ENCODE data around the gene SLC13A5. TPM values are rescaled to one million over a fixed set of nuclear protein-coding genes. Genes with fewer than 3 reads are reported as not detected.

The SLC13A5 gene
- total RNA-seq, 4 donors from 2014 or later = not detected

DNA sequence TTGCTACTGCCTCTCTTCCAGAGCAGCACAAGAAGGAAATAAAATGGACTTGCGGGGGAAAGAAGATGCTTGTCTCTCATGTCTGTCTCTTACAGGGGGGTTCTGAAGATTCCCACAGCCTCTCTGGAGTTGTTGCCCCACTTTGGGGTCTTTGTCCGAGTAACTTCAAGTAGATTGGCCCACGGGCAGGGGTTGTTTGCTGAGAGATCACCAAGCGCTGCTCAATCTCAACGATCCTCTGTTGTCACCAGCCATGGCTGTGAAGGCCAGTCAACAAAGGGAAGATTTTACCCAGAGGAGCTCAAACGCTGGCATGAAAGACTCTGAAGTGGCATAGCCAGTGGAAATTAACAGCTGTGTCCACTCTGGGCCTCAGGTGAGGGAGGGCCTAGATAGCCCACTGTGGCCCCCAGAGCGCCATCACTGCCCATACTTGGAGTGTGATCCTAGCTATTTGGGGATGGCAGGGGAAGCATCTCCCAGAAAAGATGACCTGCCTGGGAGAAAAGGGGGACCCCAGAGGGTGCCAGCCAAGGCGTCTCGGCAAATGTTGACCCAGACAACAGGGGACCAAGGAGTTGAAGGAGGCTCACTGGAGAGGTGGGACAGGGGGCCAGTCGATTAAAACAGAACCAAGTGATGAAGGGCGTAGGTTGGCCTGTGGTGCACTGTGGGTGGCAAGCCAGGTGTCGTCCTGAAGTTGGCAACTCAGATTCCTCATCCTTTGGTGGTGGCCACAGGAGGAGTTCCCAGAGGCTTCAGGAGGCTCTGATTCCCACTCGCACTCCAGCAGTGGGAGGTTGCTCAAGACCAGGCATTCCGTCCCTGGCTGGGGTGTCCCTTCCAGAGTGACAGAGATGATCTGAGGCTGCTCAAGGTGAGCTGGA, 28.0 kb downstream of the SLC13A5 start:
- H3K36me3 ChIP-seq = no peaks in the 10 kb centered on the region
- TF ChIP-seq EP300 (IDR thresholded peaks at IDR 0.05; ENCODE audit: low read depth) (no peak), POLR2A (IDR thresholded peaks at IDR 0.05) (no peak), POLR2AphosphoS5 (IDR thresholded peaks at IDR 0.05) (no peak)
- TF ChIP-seq, protein P1, sequence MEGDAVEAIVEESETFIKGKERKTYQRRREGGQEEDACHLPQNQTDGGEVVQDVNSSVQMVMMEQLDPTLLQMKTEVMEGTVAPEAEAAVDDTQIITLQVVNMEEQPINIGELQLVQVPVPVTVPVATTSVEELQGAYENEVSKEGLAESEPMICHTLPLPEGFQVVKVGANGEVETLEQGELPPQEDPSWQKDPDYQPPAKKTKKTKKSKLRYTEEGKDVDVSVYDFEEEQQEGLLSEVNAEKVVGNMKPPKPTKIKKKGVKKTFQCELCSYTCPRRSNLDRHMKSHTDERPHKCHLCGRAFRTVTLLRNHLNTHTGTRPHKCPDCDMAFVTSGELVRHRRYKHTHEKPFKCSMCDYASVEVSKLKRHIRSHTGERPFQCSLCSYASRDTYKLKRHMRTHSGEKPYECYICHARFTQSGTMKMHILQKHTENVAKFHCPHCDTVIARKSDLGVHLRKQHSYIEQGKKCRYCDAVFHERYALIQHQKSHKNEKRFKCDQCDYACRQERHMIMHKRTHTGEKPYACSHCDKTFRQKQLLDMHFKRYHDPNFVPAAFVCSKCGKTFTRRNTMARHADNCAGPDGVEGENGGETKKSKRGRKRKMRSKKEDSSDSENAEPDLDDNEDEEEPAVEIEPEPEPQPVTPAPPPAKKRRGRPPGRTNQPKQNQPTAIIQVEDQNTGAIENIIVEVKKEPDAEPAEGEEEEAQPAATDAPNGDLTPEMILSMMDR (IDR thresholded peaks at IDR 0.05) = no peak
- no peak overlapping the region for H3K27ac ChIP-seq
- no peak for DNase-seq
- H3K27me3 ChIP-seq = peaks cover 25% of the 10 kb centered on the region
- in situ Hi-C loops (cut with MboI; ENCODE audit: low pct_ligation_motif_present in 1 of 4, low pct_unique_long_range_greater_than_20kb in 1 of 4, low sequenced_read_pairs in 3 of 4) = loop anchor here in 1 of 4 donors (25.0 kb wide), 1 partner anchor 102 kb away; the partner anchor contains the start of gene FBXO39
- no peak overlapping the region for H3K4me3 ChIP-seq
- intact Hi-C loops (cut with DNase I; ENCODE audit: low total_unique reads) = no loop called here
- no peaks in the 10 kb centered on the region for H3K9me3 ChIP-seq
- WGBS, 2 donors (ENCODE audit: low coverage in 1 of 2) = 85 to 87% methylated on average over 3 to 13 of the region's 14 CpGs
- H3K4me1 ChIP-seq = no peaks in the 10 kb centered on the region

DNA sequence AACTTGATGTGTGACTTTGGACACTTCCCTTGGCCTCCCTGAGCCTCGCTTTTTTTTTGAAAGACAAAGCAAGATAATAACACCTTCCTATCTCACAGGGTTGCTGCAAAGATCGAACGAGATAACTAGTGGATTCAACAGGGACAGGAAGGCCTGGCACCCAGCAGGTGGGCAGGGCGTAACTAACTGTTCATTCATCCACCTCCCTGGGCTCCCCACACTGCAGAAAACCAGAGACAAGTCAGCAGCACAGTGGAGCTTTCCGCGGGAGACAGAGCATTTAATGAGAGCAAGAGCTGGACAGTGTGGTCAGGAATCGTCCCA, 28.7 kb downstream of the SLC13A5 start:
- Histone ChIP-seq H3K4me1 (no peaks in the 10 kb centered on the region), H3K9me3 (no peaks in the 10 kb centered on the region), H3K27ac (no peak overlapping the region), H3K27me3 (peaks cover 28% of the 10 kb centered on the region), H3K36me3 (no peaks in the 10 kb centered on the region), H3K4me3 (no peak overlapping the region)
- WGBS, 2 donors (ENCODE audit: low coverage in 1 of 2) = 67 to 87% methylated on average over 3 to 7 of the region's 7 CpGs
- in situ Hi-C loops (cut with MboI; ENCODE audit: low pct_ligation_motif_present in 1 of 4, low pct_unique_long_range_greater_than_20kb in 1 of 4, low sequenced_read_pairs in 3 of 4) = loop anchor here in 1 of 4 donors (25.0 kb wide), 1 partner anchor 103 kb away; the partner anchor contains the start of gene FBXO39
- TF ChIP-seq, protein P1 (IDR thresholded peaks at IDR 0.05) = no peak
- TF ChIP-seq POLR2A (IDR thresholded peaks at IDR 0.05) = no peak
- intact Hi-C loops (cut with DNase I; ENCODE audit: low total_unique reads) = no loop called here
- DNase-seq = no peak

DNA sequence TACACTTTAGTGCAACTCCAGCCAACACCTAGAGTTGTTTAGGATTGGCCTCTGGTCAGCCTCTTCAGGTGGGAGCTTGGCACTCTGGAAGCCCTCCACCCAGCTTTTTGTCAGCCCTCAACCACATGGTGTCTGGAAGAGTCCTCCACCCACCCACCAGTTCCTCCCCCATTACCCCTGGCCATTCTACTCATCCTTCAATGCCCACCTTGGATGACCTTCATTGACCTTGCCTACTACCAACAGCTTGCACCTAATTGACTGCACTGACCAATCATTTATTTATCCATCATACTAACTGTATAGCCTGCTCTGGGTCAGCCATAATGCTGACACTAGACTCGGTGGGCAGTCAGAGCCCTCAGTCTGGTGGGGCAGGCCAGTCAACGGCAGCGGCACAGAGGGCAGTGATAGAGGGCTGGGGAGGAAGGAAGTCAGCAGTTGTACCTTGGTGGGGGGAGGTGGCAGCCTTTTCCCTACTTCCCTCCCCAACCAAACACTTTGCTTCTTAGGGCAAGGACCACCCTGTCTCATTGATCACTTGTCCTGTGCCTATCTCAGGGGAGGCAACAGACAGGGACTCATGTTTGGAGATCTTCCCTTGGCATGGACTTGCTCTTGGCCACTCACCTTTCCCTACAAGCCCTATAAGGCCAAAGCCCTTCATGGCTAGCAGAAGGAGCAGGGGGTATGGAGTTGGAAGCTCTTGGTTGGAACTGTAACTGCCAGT, 29.3 kb downstream of the SLC13A5 start:
- TF ChIP-seq POLR2A (IDR thresholded peaks at IDR 0.05) (no peak), POLR2AphosphoS5 (IDR thresholded peaks at IDR 0.05) (no peak), EP300 (IDR thresholded peaks at IDR 0.05; ENCODE audit: low read depth) (no peak)
- TF ChIP-seq, protein P1 (IDR thresholded peaks at IDR 0.05) = no peak
- intact Hi-C loops (cut with DNase I; ENCODE audit: low total_unique reads) (no loop called here), in situ Hi-C loops (cut with MboI; ENCODE audit: low pct_ligation_motif_present in 1 of 4, low pct_unique_long_range_greater_than_20kb in 1 of 4, low sequenced_read_pairs in 3 of 4) (loop anchor here in 1 of 4 donors (25.0 kb wide), 1 partner anchor 103 kb away; the partner anchor contains the start of gene FBXO39)
- no peaks in the 10 kb centered on the region for H3K4me1 ChIP-seq
- H3K27me3 ChIP-seq = peaks cover 33% of the 10 kb centered on the region
- no peak overlapping the region for H3K4me3 ChIP-seq
- H3K27ac ChIP-seq = no peak overlapping the region
- 91% methylated on average over 3 of the region's 3 CpGs; no CpG with 5 or more reads in 1 of the 2 donors for WGBS, 2 donors (ENCODE audit: low coverage in 1 of 2)
- no peak for DNase-seq
- H3K9me3 ChIP-seq = no peaks in the 10 kb centered on the region
- no peaks in the 10 kb centered on the region for H3K36me3 ChIP-seq

DNA sequence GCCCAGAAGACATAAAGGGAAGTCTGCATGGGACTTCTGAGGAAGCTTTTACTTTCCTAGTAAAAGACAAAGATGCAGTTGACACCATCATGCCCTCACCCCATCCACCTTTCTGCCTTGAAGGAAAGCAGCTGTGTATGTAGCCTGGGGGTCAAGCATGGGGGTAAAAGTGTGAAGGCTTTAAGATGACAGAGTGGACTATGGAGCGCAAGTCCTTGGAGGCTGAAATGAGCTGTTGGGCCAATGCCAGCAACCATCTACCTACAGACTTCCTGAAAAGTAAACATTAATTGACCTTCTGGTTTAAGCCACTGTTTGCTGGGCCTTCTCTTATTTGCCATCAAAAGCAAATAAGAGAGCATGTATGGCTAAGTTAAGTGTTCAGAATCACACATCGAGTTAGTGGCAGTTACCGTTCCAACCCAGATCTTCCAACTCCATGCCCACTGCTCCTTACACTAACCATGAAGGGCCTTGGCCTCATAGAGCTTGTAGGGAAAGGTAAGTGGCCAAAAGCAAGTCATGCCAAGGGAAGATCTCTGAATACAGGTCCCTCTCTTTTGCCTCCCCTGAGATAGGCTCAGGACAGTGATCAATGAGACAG, 30.0 kb downstream of the SLC13A5 start:
- Histone ChIP-seq H3K9me3 (no peaks in the 10 kb centered on the region), H3K27me3 (peaks cover 40% of the 10 kb centered on the region), H3K36me3 (no peaks in the 10 kb centered on the region), H3K4me1 (no peaks in the 10 kb centered on the region), H3K4me3 (no peak overlapping the region), H3K27ac (no peak overlapping the region)
- no peak for TF ChIP-seq EP300 (IDR thresholded peaks at IDR 0.05; ENCODE audit: low read depth)
- no peak for DNase-seq
- 85% methylated on average over 3 of the region's 3 CpGs; no CpG with 5 or more reads in 1 of the 2 donors for WGBS, 2 donors (ENCODE audit: low coverage in 1 of 2)
- intact Hi-C loops (cut with DNase I; ENCODE audit: low total_unique reads) (no loop called here), in situ Hi-C loops (cut with MboI; ENCODE audit: low pct_ligation_motif_present in 1 of 4, low pct_unique_long_range_greater_than_20kb in 1 of 4, low sequenced_read_pairs in 3 of 4) (loop anchor here in 1 of 4 donors (25.0 kb wide), 1 partner anchor 104 kb away; the partner anchor contains the start of gene FBXO39)

All from transverse colon (tissue), 4 donors.